Activated gamma-delta T cell treated with anti-CD3 and anti-CD28 coated beads, Interleukin-2, amount 50 U/mL, for 16 hours (primary cell): Measurements from ENCODE around the gene HYDIN.

Experiments
- DNase-seq: peaks from one replicate; pipeline ENCODE4 v3.0.0-alpha.2; 2020; ENCODE audit warnings: low read depth

The HYDIN gene

DNA sequence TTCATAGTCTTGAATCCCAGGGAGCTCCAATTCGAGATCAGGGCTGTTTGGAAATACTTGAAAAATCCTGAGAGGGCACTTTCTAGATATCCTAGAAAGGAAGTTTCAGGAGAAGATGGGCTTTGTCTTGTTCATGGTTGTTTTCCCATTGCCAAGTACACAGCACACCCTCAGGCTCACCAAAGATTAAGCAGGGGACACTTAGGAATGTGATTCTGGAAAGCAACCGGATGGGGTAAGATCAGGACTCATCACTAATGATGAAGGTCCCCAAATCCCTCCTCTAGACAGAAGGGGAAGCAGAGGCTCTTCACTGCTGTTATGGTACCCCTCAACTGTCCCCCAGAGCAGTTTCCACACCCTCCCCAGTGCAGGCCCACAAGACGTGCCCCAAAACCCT, 470.3 kb downstream of the HYDIN start:
- DNase-seq = no peak

- DNase-seq = no peak
Observed at GRCh38 chr16:70759666-70760065, 470.9 kb downstream of the HYDIN start.

DNA sequence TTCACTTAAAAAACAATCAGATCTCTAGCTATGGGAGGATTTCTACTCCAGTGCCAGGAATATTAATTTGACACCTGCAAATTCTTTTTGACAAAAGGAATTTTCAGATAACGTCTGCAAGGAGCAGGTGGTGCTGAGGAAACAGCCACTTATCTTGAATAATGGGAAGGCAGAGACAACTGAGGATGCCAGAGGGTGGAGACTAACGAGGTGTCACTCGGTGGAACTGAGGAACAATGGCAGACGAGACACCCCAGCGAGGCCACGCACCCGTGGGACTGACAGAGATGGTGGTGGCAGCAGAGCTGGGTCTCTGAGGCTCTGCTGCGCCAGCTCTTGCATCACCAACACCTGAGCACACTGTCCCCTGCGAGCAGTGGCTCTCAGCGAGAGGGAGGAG, 471.7 kb downstream of the HYDIN start:
- no peak for DNase-seq
